Measurements from ENCODE around the gene CELF4.

CELF4 gene

GRCh38 chr18:37567061-37567993 lies 1.7 kb upstream of the CELF4 start:
- in situ Hi-C loops (cut with HindIII; ENCODE audit: low sequenced_read_pairs): no loop called here
- H3K4me3 ChIP-seq (ENCODE audit: low read depth, low read length): peak overlapping the region; percentile 22
- DNase-seq (ENCODE audit: low read depth, low spot score): no peak
- TF ChIP-seq, protein P1, sequence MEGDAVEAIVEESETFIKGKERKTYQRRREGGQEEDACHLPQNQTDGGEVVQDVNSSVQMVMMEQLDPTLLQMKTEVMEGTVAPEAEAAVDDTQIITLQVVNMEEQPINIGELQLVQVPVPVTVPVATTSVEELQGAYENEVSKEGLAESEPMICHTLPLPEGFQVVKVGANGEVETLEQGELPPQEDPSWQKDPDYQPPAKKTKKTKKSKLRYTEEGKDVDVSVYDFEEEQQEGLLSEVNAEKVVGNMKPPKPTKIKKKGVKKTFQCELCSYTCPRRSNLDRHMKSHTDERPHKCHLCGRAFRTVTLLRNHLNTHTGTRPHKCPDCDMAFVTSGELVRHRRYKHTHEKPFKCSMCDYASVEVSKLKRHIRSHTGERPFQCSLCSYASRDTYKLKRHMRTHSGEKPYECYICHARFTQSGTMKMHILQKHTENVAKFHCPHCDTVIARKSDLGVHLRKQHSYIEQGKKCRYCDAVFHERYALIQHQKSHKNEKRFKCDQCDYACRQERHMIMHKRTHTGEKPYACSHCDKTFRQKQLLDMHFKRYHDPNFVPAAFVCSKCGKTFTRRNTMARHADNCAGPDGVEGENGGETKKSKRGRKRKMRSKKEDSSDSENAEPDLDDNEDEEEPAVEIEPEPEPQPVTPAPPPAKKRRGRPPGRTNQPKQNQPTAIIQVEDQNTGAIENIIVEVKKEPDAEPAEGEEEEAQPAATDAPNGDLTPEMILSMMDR (IDR thresholded peaks at IDR 0.05; ENCODE audit: low read depth, low read length): no peak

DNA sequence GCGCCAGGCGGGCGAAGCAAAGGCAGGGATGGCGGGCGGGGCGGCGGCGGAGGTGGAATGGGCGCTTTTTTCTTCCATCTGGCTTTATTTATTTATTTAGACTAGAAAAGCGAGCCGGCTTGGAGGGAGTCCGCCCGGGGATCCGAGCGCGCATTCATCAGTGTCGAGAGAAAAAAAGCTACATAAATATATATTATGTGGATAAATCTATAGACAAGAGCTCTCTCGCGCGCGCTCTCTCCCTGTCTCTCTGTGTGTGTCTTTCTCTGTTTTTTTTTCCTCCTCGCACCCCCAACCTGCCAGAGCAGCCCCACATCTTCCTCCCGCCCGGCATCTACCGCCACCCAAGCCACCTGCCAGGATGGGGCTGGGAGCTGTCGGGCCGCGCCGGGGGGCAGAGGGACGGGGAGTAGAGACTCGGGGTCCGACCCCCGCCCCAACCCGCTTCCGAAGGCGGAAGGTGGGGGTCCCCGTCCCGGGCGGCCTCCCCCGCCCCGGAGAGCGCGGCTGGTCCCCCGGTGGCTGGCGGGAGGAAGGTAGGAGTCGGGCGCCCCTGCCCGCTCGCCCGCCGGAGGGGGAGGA lies 972 bp upstream of the CELF4 start:
- no peak for DNase-seq (ENCODE audit: low read depth, low spot score)
- in situ Hi-C loops (cut with HindIII; ENCODE audit: low sequenced_read_pairs): no loop called here
- H3K4me3 ChIP-seq (ENCODE audit: low read depth, low read length): peak overlapping the region; percentile 22
- TF ChIP-seq, protein P1 (IDR thresholded peaks at IDR 0.05; ENCODE audit: low read depth, low read length): no peak

DNA sequence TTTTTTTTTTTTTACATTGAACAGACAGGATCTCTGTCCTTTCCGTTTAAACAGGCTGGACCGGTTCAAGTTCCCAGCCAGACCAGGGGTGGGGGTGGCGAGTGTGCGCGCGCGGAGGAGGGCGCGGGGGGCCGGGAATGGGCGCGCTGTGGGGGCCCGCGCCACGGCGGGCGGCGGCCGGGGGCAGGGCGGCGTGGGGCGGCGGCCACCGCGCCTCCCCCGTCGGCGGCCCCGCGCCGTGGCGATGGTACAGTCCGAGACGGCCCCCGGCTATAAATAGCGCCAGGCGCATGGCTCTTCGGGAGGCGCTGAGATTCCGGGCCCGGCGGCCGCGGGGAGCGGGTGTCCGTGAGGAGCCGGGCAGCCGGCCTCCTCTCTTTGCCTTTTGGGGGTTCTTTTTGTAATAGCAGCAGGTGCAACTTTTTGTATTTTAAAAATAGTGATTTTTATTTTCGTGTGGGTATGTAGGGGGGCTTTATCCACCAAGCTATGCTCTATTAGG lies 430 bp upstream of the CELF4 start:
- DNase-seq (ENCODE audit: low read depth, low spot score): peak; percentile 17
- peak overlapping the region; percentile 35 for H3K4me3 ChIP-seq (ENCODE audit: low read depth, low read length)
- TF ChIP-seq, protein P1 (IDR thresholded peaks at IDR 0.05; ENCODE audit: low read depth, low read length): no peak
- in situ Hi-C loops (cut with HindIII; ENCODE audit: low sequenced_read_pairs): no loop called here

GRCh38 chr18:37564711-37565100 lies 892 bp downstream of the CELF4 start:
- in situ Hi-C loops (cut with HindIII; ENCODE audit: low sequenced_read_pairs): no loop called here
- no peak overlapping the region for H3K4me3 ChIP-seq (ENCODE audit: low read depth, low read length)
- peak; percentile 38 for DNase-seq (ENCODE audit: low read depth, low spot score)
- TF ChIP-seq, protein P1 (IDR thresholded peaks at IDR 0.05; ENCODE audit: low read depth, low read length): no peak

DNA sequence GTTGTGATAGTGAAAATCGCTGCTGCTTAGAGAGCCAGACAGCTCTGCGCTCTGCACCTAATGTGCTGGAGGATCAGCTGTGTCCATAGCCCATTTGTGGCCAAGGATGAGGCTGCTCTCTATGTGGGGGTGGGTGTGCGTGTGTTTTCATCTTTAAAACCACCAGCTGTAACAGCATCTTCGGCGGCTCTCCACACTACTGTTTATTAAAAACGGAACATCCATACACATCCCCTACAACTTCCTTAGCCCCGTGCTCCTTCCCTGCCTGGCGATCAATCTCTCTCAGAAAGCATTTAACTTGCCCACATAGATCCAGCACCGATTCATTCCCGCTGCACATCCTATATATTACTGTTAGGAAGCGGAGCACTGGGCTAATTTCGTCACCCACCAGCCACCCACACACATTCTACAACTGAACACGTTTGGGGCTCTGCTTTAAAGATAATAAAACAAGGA lies 1.6 kb downstream of the CELF4 start:
- no peak overlapping the region for H3K4me3 ChIP-seq (ENCODE audit: low read depth, low read length)
- TF ChIP-seq, protein P1 (IDR thresholded peaks at IDR 0.05; ENCODE audit: low read depth, low read length): no peak
- in situ Hi-C loops (cut with HindIII; ENCODE audit: low sequenced_read_pairs): no loop called here

GRCh38 chr18:37561986-37562385 lies 3.6 kb downstream of the CELF4 start:
- in situ Hi-C loops (cut with HindIII; ENCODE audit: low sequenced_read_pairs): no loop called here
- no peak overlapping the region for H3K4me3 ChIP-seq (ENCODE audit: low read depth, low read length)
- TF ChIP-seq, protein P1 (IDR thresholded peaks at IDR 0.05; ENCODE audit: low read depth, low read length): no peak
- no peak for DNase-seq (ENCODE audit: low read depth, low spot score)

More for the DNA sequence above, 1.6 kb downstream of the CELF4 start:
- DNase-seq (ENCODE audit: low read depth, low spot score): no peak
